IPS DF 4.7 (cell line): ENCODE data around the gene OIT3.
"Not testable (repeated sequence)": the region's sequence is repeated elsewhere in the genome, so short reads cannot be mapped to it uniquely, and the experiment has no call there.

Source experiments
- DNase-seq: peaks from one replicate; pipeline ENCODE4 v3.0.0-alpha.2; 2013; ENCODE audit warnings: low spot score; ENCODE audit errors: extremely low read depth

The OIT3 gene

GRCh38 chr10:72903941-72904446 lies 10.5 kb downstream of the OIT3 start:
- DNase-seq, result not testable (repeated sequence)

DNA sequence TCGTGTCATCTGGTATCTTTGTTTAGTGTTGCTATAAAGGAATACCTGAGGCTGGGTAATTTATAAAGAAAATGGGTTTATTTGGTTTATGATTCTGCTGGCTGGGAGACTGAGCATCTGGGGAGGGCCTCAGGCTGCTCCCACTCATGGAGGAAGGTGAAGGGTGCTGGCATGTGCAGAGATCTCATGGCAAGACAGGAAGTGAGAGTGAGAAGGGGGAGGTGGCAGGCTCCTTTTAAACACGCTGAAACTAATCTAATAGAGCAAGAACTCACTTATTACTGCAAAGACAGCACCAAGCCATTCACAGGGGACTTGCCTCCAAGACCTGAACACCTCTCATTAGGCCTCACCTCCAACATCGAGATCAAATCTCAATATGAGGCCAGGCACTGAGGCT lies 11.3 kb downstream of the OIT3 start:
- no peak for DNase-seq

DNA sequence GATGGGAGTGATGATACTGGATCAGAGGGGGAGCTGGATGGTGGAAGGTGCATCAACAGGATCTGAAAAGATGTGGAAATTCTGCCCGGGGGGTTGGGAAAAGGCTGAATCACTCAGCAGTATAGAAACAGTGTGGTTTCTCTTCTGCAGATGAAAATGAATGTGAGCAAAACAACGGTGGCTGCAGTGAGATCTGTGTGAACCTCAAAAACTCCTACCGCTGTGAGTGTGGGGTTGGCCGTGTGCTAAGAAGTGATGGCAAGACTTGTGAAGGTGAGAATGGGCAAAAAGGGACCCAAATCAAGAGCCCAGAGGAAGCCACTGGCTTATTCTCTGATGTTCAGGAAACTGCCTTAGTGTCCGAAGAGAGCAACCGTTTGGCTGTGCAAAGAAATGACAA lies 12.9 kb downstream of the OIT3 start:
- no peak for DNase-seq

- no peak for DNase-seq
These were observed 17.2 kb downstream of the OIT3 start for GRCh38 chr10:72910705-72911104.

DNA sequence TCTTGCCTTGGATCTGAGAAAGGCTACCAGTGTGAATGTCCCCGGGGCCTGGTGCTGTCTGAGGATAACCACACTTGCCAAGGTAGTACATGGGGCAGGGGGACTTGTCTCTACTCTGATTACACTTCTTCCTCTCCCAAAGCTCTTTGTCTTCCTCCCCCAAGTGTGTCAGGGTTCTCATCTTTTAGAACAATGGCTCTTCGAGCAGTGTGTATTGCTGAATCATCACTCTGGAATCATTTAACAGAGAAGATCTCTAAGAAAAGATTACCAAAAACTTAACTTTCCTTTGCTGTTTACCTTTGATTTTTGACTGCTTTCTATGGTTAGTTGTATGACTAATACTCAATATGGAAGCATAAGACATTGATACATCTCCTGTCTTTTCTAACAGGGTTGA lies 18.2 kb downstream of the OIT3 start:
- DNase-seq, result no peak

GRCh38 chr10:72912736-72913135 lies 19.2 kb downstream of the OIT3 start:
- no peak for DNase-seq

GRCh38 chr10:72913287-72913686 lies 19.7 kb downstream of the OIT3 start:
- no peak for DNase-seq

DNA sequence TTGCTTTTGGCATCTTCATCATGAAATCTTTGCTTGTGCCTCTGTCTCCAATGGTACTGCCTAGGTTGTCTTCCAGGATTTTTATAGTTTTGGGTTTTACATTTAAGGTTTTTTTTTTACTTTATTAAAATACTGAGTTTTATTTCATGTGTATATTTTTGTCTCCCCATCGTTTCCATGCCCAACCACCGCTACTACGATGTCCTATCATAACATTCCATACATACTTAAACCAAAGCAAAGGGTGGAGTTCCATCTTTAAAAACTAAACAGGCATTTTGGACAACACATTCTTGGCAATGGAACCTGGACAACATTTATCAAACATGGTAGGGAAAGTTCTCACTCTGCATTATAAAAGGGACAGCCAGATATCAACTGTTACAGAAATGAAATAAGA lies 23.7 kb downstream of the OIT3 start:
- DNase-seq, result not testable (repeated sequence)

DNA sequence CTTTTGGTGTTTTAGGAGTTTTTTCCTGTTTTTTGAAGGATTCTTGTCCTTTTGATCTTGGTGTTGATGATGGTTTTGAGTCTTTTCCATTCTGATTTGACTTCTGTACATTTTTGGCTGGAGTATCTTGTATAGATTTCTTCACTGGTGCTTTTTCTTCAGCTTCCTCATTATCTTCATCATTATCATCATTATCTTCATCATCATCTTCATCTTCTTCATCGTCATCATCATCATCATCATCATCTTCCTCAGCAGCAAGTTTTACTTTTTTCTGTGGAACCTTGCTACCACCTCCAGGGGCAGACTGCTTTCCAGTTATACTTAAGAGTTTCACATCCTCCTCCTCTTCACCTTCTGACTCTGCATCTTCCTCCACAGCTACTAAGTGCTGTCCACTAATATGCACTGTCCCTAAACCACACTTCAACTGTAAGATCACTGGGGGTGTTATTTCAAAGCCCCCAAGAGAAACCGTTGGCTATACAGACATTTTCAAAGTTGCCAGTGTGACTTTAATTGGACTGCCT lies 24.3 kb downstream of the OIT3 start:
- not testable (repeated sequence) for DNase-seq

DNA sequence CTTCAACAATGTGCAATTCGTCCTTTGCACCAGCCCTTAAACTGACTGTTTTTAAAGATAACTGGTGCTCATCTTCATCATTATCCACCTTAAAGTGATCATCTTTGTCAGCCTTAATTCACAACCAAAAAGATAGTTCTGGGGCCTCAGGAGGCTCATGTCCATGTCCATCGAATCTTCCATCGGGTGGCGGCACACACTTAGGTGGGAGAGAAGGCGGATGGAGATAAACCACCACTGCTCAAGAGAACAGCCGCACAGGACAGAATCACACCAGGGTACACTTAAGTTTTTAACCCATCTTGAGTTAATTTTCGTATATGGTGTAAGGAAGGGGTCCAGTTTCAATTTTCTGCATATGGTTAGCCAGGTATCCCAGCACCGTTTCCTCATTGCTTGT lies 24.8 kb downstream of the OIT3 start:
- DNase-seq, result no peak

DNA sequence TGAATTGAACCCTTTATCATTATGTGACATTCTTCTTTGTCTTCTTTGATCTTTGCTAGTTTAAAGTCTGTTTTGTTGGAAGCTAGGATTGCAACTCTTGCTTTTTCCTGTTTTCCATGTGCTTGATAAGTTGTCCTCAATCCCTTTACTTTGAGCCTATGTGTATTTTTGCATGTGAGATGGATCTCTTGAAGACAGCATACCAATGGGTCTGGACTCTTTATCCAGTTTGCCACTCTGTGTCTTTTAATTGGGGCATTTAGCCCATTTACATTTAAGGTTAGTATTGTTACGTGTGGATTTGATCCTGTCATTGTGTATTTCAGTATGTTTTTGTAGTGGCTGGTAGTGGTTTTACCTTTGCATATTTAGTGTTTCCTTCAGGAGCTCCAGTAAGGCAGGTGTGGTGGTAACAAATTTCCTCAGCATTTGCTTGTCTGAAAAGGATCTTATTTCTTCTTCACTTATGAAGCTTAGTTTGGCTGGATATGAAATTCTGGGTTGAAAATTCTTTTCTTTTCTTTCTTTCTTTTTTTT lies 27.7 kb downstream of the OIT3 start:
- DNase-seq, result not testable (repeated sequence)

DNA sequence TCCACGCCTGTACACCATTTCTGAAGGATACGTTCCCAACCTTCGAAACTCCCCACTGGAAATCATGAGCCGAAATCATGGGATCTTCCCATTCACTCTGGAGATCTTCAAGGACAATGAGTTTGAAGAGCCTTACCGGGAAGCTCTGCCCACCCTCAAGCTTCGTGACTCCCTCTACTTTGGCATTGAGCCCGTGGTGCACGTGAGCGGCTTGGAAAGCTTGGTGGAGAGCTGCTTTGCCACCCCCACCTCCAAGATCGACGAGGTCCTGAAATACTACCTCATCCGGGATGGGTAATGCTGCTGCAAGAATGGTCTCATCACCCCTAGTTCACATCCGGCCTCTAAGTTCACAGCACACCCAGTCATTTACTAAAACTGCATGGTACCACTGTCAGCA lies 30.8 kb downstream of the OIT3 start:
- DNase-seq, result no peak

GRCh38 chr10:72925951-72926465 lies 32.5 kb downstream of the OIT3 start:
- no peak for DNase-seq

GRCh38 chr10:72927485-72927884 lies 33.9 kb downstream of the OIT3 start:
- no peak for DNase-seq

DNA sequence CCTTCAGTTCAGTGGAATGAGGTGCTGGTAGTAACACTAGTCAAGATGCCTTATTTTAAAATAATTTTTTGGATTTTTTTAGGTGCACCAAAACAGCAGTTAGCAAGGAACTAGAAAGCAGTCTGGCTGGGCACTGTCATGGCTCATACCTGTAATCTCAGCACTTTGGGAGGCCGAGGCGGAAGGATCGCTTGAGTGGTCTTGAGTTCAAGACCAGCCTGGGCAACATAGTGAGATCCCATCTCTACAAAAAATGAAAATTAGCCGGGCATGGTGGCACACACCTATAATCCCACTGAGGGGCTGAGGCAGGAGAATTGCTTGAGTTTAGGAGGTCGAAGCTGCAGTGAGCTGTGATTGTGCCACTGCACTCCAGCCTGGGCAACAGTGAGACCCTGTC lies 35.3 kb downstream of the OIT3 start:
- no peak for DNase-seq

DNA sequence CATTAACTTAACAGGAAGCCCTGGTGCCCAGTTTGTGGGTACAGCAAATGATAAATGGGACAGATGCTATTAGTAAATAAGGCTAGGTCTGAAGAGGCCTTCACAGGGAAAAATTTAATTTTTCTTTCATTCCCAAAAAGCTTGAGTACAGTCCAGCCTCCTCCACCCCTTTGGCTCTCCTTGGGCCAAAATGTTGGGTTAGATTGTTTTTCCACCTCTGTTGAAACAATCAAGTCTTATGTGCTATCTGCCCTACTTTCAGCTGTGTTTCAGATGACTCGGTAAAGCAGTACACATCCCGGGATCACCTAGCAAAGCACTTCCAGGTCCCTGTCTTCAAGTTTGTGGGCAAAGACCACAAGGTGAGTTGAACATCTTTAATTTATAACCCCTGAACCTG lies 36.7 kb downstream of the OIT3 start:
- no peak for DNase-seq

DNA sequence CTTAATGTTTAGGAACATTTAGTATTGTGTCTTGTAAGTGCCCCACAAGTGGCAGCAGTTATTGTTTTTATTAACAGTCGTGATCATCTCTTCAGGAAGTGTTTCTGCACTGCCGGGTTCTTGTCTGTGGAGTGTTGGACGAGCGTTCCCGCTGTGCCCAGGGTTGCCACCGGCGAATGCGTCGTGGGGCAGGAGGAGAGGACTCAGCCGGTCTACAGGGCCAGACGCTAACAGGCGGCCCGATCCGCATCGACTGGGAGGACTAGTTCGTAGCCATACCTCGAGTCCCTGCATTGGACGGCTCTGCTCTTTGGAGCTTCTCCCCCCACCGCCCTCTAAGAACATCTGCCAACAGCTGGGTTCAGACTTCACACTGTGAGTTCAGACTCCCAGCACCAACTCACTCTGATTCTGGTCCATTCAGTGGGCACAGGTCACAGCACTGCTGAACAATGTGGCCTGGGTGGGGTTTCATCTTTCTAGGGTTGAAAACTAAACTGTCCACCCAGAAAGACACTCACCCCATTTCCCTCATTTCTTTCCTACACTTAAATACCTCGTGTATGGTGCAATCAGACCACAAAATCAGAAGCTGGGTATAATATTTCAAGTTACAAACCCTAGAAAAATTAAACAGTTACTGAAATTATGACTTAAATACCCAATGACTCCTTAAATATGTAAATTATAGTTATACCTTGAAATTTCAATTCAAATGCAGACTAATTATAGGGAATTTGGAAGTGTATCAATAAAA lies 38.9 kb downstream of the OIT3 start:
- no peak for DNase-seq

GRCh38 chr10:72935361-72935760 lies 41.8 kb downstream of the OIT3 start:
- no peak for DNase-seq

GRCh38 chr10:72943498-72944234 lies 50.1 kb downstream of the OIT3 start:
- no peak for DNase-seq

- DNase-seq, result no peak
These were observed 53.4 kb downstream of the OIT3 start for GRCh38 chr10:72946963-72947362.

GRCh38 chr10:72948762-72949161 lies 55.2 kb downstream of the OIT3 start:
- no peak for DNase-seq

GRCh38 chr10:72951760-72952159 lies 58.2 kb downstream of the OIT3 start:
- DNase-seq, result no peak
